SK-N-SH (cell line): ENCODE data around the gene SMAD5. TPM values are rescaled to one million over a fixed set of nuclear protein-coding genes. Genes with fewer than 3 reads are reported as not detected.

Experiments
- CTCF ChIA-PET: fragments of 300-600, 350-600 bp; formaldehyde crosslinking; extraction: SDS; loops from one replicate; lab custom pipeline; 2021; lab: Yijun Ruan, JAX
- POLR2A ChIA-PET: fragments of 350-600 bp; sonication (Branson Sonifier 250); formaldehyde crosslinking; extraction: SDS; loops from one replicate; lab custom pipeline; 2020; ENCODE audit warnings: antibody characterized with exemption, inconsistent platforms; lab: Yijun Ruan, JAX
- DNase-seq: peaks from one replicate; pipeline ENCODE4 v3.0.0; 2012
- H2AFZ ChIP-seq: fragments of 200-600 bp; sonication (generic); 2 replicates; pipeline ENCODE4 v1.8.1; 2016; ENCODE audit warnings: antibody characterized with exemption, mild to moderate bottlenecking, low read depth
- H3F3A ChIP-seq: fragments of 200-600 bp; sonication (generic); replicated peaks from 2 replicates; pipeline ENCODE3; 2016; ENCODE audit warnings: antibody characterized with exemption, mild to moderate bottlenecking; ENCODE audit not compliant: insufficient read depth
- H3K27ac ChIP-seq, 2 experiments: fragments of 200-500 bp in 1 of 2; fragments of 200-600 bp in 1 of 2; sonication (Bioruptor generic) in 1 of 2; sonication (generic), shearing (Covaris generic) in 1 of 2; 2 replicates each; pipeline versions ENCODE4 v1.5.1 to v1.6.1; 2014 to 2016; ENCODE audit warnings: low read depth in 2 of 2, inconsistent platforms in 1 of 2, low read length in 1 of 2, mild to moderate bottlenecking in 1 of 2, mixed read lengths in 1 of 2
- H3K27me3 ChIP-seq: fragments of 200-600 bp; sonication (generic), shearing (Covaris generic); 2 replicates; pipeline ENCODE4 v1.6.1; 2016; ENCODE audit warnings: mixed run types; ENCODE audit not compliant: insufficient read depth
- H3K36me3 ChIP-seq, 2 experiments: fragments of 200-500 bp in 1 of 2; fragments of 200-600 bp in 1 of 2; sonication (Bioruptor generic) in 1 of 2; sonication (generic) in 1 of 2; replicated peaks in 1 of 2; 2 replicates each; pipeline versions ENCODE3 to v1.5.1; 2014 to 2016; ENCODE audit warnings: low read length in 1 of 2, mild to moderate bottlenecking in 1 of 2; ENCODE audit not compliant: insufficient read depth in 2 of 2, control insufficient read depth in 1 of 2
- H3K4me1 ChIP-seq, 2 experiments: fragments of 200-500 bp in 1 of 2; fragments of 200-600 bp in 1 of 2; sonication (Bioruptor generic) in 1 of 2; sonication (generic), shearing (Covaris generic) in 1 of 2; 2 replicates each; pipeline versions ENCODE4 v1.5.1 to v1.6.1; 2014 to 2016; ENCODE audit warnings: low read depth in 1 of 2, low read length in 1 of 2, mixed run types in 1 of 2; ENCODE audit not compliant: insufficient read depth in 2 of 2, control insufficient read depth in 1 of 2
- H3K4me2 ChIP-seq: fragments of 200-600 bp; sonication (generic), shearing (Covaris generic); 2 replicates; pipeline ENCODE4 v1.6.1; 2017; ENCODE audit warnings: mixed run types
- H3K4me3 ChIP-seq, 2 experiments: fragments of 200-500 bp in 1 of 2; fragments of 200-600 bp in 1 of 2; sonication (Bioruptor generic) in 1 of 2; sonication (generic), shearing (Covaris generic) in 1 of 2; 2 replicates each; pipeline versions ENCODE4 v1.5.1 to v1.8.1; 2014 to 2016; ENCODE audit warnings: low read depth in 2 of 2, inconsistent platforms in 1 of 2, low read length in 1 of 2, mild to moderate bottlenecking in 1 of 2, mixed read lengths in 1 of 2, moderate library complexity in 1 of 2
- H3K79me2 ChIP-seq: fragments of 200-600 bp; sonication (generic); 2 replicates; pipeline ENCODE4 v1.8.1; 2017; ENCODE audit warnings: mild to moderate bottlenecking; ENCODE audit not compliant: insufficient read depth
- H3K9ac ChIP-seq: fragments of 200-600 bp; sonication (generic); 2 replicates; pipeline ENCODE4 v1.6.1; 2017; ENCODE audit warnings: mixed run types
- H3K9me2 ChIP-seq: fragments of 200-600 bp; sonication (generic); 2 replicates; pipeline ENCODE4 v1.6.1; 2017; ENCODE audit warnings: mixed run types
- H3K9me3 ChIP-seq: fragments of 200-600 bp; sonication (generic); 2 replicates; pipeline ENCODE4 v1.6.1; 2017; ENCODE audit warnings: mixed run types, mild to moderate bottlenecking, moderate library complexity
- H4K20me1 ChIP-seq: fragments of 200-600 bp; sonication (generic); 2 replicates; pipeline ENCODE4 v1.6.1; 2017; ENCODE audit warnings: mild to moderate bottlenecking, mixed run types; ENCODE audit not compliant: insufficient read depth
- CHD2 ChIP-seq: fragments of 150-350 bp; IDR thresholded peaks from 2 replicates; pipeline ENCODE4 v1.6.1; 2018; ENCODE audit warnings: low read length; ENCODE audit not compliant: partially characterized antibody
- CTCF ChIP-seq: fragments of 200-600 bp; sonication (generic); IDR thresholded peaks from 2 replicates; pipeline ENCODE4 v1.6.1; 2017; ENCODE audit warnings: antibody characterized with exemption, mild to moderate bottlenecking, moderate library complexity
- ELF1 ChIP-seq: IDR thresholded peaks from 2 replicates; pipeline ENCODE4 v1.4.0; 2012
- EZH2phosphoT487 ChIP-seq: fragments of 200-600 bp; sonication (generic); IDR thresholded peaks from 2 replicates; pipeline ENCODE4 v1.6.1; 2017; ENCODE audit warnings: low read depth, mixed run types, mild to moderate bottlenecking, antibody characterized with exemption, moderate library complexity, borderline replicate concordance
- FOXM1 ChIP-seq: IDR thresholded peaks from 2 replicates; pipeline ENCODE4 v1.4.0; 2012; ENCODE audit warnings: low read depth, mild to moderate bottlenecking
- GATA2 ChIP-seq: sonication (generic); formaldehyde crosslinking; IDR thresholded peaks from 2 replicates; pipeline ENCODE4 v1.5.0; 2020; ENCODE audit warnings: mild to moderate bottlenecking, missing genetic modification reagents
- MEF2A ChIP-seq: IDR thresholded peaks from 2 replicates; pipeline ENCODE4 v1.4.0; 2012; ENCODE audit warnings: low read depth, borderline replicate concordance
- MXI1 ChIP-seq: IDR thresholded peaks from 2 replicates; pipeline ENCODE4 v1.6.1; 2012; ENCODE audit warnings: mild to moderate bottlenecking, low read depth, low read length, improper control_type of control experiment
- NFIC ChIP-seq: IDR thresholded peaks from 2 replicates; pipeline ENCODE4 v1.4.0; 2012; ENCODE audit warnings: borderline replicate concordance
- RCOR1 ChIP-seq: fragments of 150-350 bp; IDR thresholded peaks from 2 replicates; pipeline ENCODE4 v1.6.1; 2017; ENCODE audit warnings: antibody characterized with exemption, low read length
- RXRA ChIP-seq: IDR thresholded peaks from 2 replicates; pipeline ENCODE4 v1.4.0; 2012; ENCODE audit warnings: low read depth, mild to moderate bottlenecking, borderline replicate concordance
- SMC3 ChIP-seq: IDR thresholded peaks from 2 replicates; pipeline ENCODE4 v1.6.1; 2012; ENCODE audit warnings: low read depth, low read length, improper control_type of control experiment
- TAF1 ChIP-seq: IDR thresholded peaks from 2 replicates; pipeline ENCODE4 v1.6.1; 2012; ENCODE audit warnings: low read depth, mild to moderate bottlenecking, low read length, moderate library complexity, borderline replicate concordance
- TCF12 ChIP-seq: IDR thresholded peaks from 2 replicates; pipeline ENCODE4 v1.4.0; 2012
- WGBS: methylation state at CpG from one replicate; pipeline ENCODE4 v1.1.6; 2017; ENCODE audit warnings: low lambda C conversion rate; 5-methylcytosine and 5-hydroxymethylcytosine counted together
- polyA plus RNA-seq, 3 experiments: library from polyadenylated mRNA; depleted of rRNA; stranded (reverse); fragments of >200 nt; gene quantifications; 2 replicates each; pipeline ENCODE4 v1.2.3, GENCODE V29; 2012
- TF ChIP-seq, protein P1 (sequence below): fragments of 150-350 bp; IDR thresholded peaks from 2 replicates; pipeline ENCODE4 v1.6.1; 2016; ENCODE audit warnings: mild to moderate bottlenecking, low read depth, low read length

Gene SMAD5
- polyA plus RNA-seq, 1 of the 3 experiments (the other 2 are of a cell fraction), result 26.9 TPM

DNA sequence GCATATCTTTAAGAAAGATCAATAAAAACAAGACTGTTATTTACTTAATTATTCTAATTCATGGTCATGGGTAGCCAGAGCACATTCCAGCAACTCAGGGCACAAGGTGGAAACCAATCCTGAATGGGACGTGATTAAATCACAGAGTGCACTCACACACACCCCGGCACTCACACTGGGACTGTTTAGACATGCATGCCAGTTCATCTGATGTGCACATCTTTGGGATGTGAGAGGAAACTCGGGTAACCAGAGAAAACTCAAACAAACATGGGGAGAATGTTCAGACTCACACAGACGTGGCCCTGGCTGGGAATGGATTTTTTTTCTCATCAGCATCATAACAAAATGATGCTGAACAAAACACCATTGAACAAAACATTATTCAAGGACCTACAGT, 29.4 kb downstream of the SMAD5 start:
- no peak overlapping the region for H3K9ac ChIP-seq
- CTCF ChIA-PET, result interaction anchor here (1.3 to 2.2 kb wide), 2 partner anchors 9 to 332 kb away, joined by 3 to 7 read pairs; no protein-coding TSS in a partner anchor
- H3K36me3 ChIP-seq, result peaks cover 70% of the 10 kb centered on the region in 2 experiments
- no peak overlapping the region for H3K27ac ChIP-seq
- no peak for TF ChIP-seq RXRA
- TF ChIP-seq, all 33 proteins: peak for 0
- POLR2A ChIA-PET, result no interaction called here
- Histone ChIP-seq H3K4me1 (no peaks in the 10 kb centered on the region; a peak in 1 of 4 replicates), H3F3A (peaks cover 8% of the 10 kb centered on the region), H3K79me2 (peaks cover 77% of the 10 kb centered on the region), H2AFZ (no peak overlapping the region), H3K9me2 (no peaks in the 10 kb centered on the region), H3K4me3 (no peak overlapping the region), H3K9me3 (no peaks in the 10 kb centered on the region), H4K20me1 (peaks cover 6% of the 10 kb centered on the region), H3K27me3 (no peaks in the 10 kb centered on the region), H3K4me2 (no peak overlapping the region)
- WGBS, result 88% methylated on average over 4 of the region's 4 CpGs
- DNase-seq, result no peak

- CTCF ChIA-PET, result interaction anchor here (0.8 to 2.0 kb wide), 5 partner anchors 10 to 334 kb away, joined by 4 to 7 read pairs (median 6); no protein-coding TSS in a partner anchor
- Histone ChIP-seq H3K9me3 (no peaks in the 10 kb centered on the region), H3K79me2 (peaks cover 77% of the 10 kb centered on the region; the same call in 1 of the 2 replicates), H3K4me2 (no peak overlapping the region), H3K27ac (no peak overlapping the region), H3K9me2 (no peaks in the 10 kb centered on the region), H3K36me3 (peaks cover 63 to 72% of the 10 kb centered on the region in 2 experiments), H2AFZ (no peak overlapping the region), H3K27me3 (no peaks in the 10 kb centered on the region), H3K9ac (no peak overlapping the region), H3K4me1 (no peaks in the 10 kb centered on the region; a peak in 1 of 4 replicates), H3K4me3 (no peak overlapping the region), H3F3A (peaks cover 11% of the 10 kb centered on the region)
- no peak for DNase-seq
- POLR2A ChIA-PET, result no interaction called here
- WGBS, result 96% methylated on average over 1 of the region's 1 CpG
- TF ChIP-seq NFIC (no peak), TCF12 (no peak), FOXM1 (no peak), ELF1 (no peak), EZH2phosphoT487 (no peak)
- TF ChIP-seq, protein P1, sequence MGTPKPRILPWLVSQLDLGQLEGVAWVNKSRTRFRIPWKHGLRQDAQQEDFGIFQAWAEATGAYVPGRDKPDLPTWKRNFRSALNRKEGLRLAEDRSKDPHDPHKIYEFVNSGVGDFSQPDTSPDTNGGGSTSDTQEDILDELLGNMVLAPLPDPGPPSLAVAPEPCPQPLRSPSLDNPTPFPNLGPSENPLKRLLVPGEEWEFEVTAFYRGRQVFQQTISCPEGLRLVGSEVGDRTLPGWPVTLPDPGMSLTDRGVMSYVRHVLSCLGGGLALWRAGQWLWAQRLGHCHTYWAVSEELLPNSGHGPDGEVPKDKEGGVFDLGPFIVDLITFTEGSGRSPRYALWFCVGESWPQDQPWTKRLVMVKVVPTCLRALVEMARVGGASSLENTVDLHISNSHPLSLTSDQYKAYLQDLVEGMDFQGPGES, result no peak
- TF ChIP-seq, all 33 proteins: peak for 0
- peaks cover 5% of the 10 kb centered on the region for H4K20me1 ChIP-seq
Observed at GRCh38 chr5:136164226-136164625, 31.6 kb downstream of the SMAD5 start.

DNA sequence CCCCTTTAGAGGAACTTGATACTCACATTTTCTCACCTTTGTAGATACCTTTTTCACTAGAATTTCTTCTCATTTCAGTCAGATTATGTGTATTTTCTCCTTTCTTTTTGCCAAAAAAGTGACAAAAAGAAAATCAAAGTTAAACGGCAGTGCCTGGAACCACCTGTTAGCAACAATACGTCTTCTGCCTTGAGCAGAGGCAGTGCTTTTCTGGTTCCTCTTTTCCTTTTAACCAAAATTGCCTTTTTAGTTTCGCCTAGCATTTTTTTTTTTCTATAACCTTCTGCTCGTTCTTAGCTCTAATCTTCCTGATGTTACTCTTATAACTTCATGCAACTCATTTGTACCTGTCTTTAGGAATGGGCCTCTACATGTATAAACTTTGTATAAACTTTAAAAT, 34.3 kb downstream of the SMAD5 start:
- TF ChIP-seq GATA2 (CRISPR knock-in tag) (no peak), MXI1 (no peak), SMC3 (no peak), NFIC (no peak), RCOR1 (no peak), TAF1 (no peak), MEF2A (no peak), CTCF (no peak), RXRA (no peak), CHD2 (no peak), TCF12 (no peak)
- TF ChIP-seq, protein P1, result no peak
- no peak overlapping the region for H2AFZ ChIP-seq
- H3K4me1 ChIP-seq, result no peaks in the 10 kb centered on the region
- ChIA-PET POLR2A (no interaction called here), CTCF (interaction anchor here (0.9 to 1.8 kb wide), 2 partner anchors 45 to 278 kb away, joined by 3 read pairs; no protein-coding TSS in a partner anchor)
- H3K4me3 ChIP-seq, result no peak overlapping the region
- H3K9me2 ChIP-seq, result no peaks in the 10 kb centered on the region
- H3F3A ChIP-seq, result peaks cover 11% of the 10 kb centered on the region
- H3K4me2 ChIP-seq, result no peak overlapping the region
- WGBS, result 94% methylated on average over 4 of the region's 4 CpGs
- H4K20me1 ChIP-seq, result no peaks in the 10 kb centered on the region
- H3K9me3 ChIP-seq, result no peaks in the 10 kb centered on the region
- no peak overlapping the region for H3K27ac ChIP-seq
- no peak for DNase-seq
- peaks cover 64 to 78% of the 10 kb centered on the region in 2 experiments for H3K36me3 ChIP-seq
- H3K9ac ChIP-seq, result no peak overlapping the region
- peaks cover 71% of the 10 kb centered on the region; the same call in 1 of the 2 replicates for H3K79me2 ChIP-seq
- H3K27me3 ChIP-seq, result no peaks in the 10 kb centered on the region
